MM.1S (cell line): ENCODE measurements around the gene PPAN.

Source experiments
- DNase-seq: peaks from one replicate; pipeline ENCODE4 v3.0.0-alpha.2; 2015
- H2AFZ ChIP-seq: fragments of 300-600 bp; sonication (generic); 2 replicates; pipeline ENCODE4 v1.6.0; 2016; ENCODE audit warnings: antibody characterized with exemption, low read length
- H3F3A ChIP-seq: fragments of 300-600 bp; sonication (generic); 2 replicates; pipeline ENCODE4 v1.6.1; 2016; ENCODE audit warnings: mild to moderate bottlenecking, antibody characterized with exemption, low read length, moderate library complexity, mixed read lengths; ENCODE audit not compliant: insufficient read depth
- H3K27ac ChIP-seq: fragments of 300-600 bp; sonication (generic); 2 replicates; pipeline ENCODE4 v1.5.1; 2016; ENCODE audit warnings: mild to moderate bottlenecking, low read length
- H3K27me3 ChIP-seq: fragments of 300-600 bp; sonication (generic); replicated peaks from 2 replicates; pipeline ENCODE4 v1.6.0; 2016; ENCODE audit warnings: low read length; ENCODE audit not compliant: insufficient read depth
- H3K36me3 ChIP-seq: fragments of 300-600 bp; sonication (generic); replicated peaks from 2 replicates; pipeline ENCODE4 v1.6.1; 2016; ENCODE audit warnings: mild to moderate bottlenecking, low read length, mixed read lengths; ENCODE audit not compliant: insufficient read depth
- H3K4me1 ChIP-seq: fragments of 300-600 bp; sonication (generic); 2 replicates; pipeline ENCODE4 v1.6.1; 2016; ENCODE audit warnings: low read length, mixed read lengths
- H3K4me2 ChIP-seq: fragments of 300-600 bp; sonication (generic); 2 replicates; pipeline ENCODE4 v1.6.0; 2016; ENCODE audit warnings: low read depth, low read length
- H3K4me3 ChIP-seq: fragments of 300-600 bp; sonication (generic); 2 replicates; pipeline ENCODE4 v1.5.1; 2016; ENCODE audit warnings: low read length, mixed read lengths
- H3K79me2 ChIP-seq: fragments of 300-600 bp; sonication (generic); 2 replicates; pipeline ENCODE4 v1.6.1; 2016; ENCODE audit warnings: mixed run types, low read length, mixed read lengths
- H3K9ac ChIP-seq: fragments of 300-600 bp; sonication (generic); 2 replicates; pipeline ENCODE4 v1.6.1; 2016; ENCODE audit warnings: low read length, mixed read lengths
- H3K9me2 ChIP-seq: fragments of 300-600 bp; sonication (generic); replicated peaks from 2 replicates; pipeline ENCODE4 v1.6.1; 2016; ENCODE audit warnings: mild to moderate bottlenecking, low read length, mixed read lengths; ENCODE audit not compliant: insufficient read depth
- H3K9me3 ChIP-seq: fragments of 300-600 bp; sonication (generic); replicated peaks from 2 replicates; pipeline ENCODE4 v1.6.1; 2016; ENCODE audit warnings: mild to moderate bottlenecking, low read length, mixed read lengths; ENCODE audit not compliant: insufficient read depth
- H4K20me1 ChIP-seq: fragments of 300-600 bp; sonication (generic); 2 replicates; pipeline ENCODE4 v1.6.1; 2016; ENCODE audit warnings: mild to moderate bottlenecking, low read length, moderate library complexity, mixed read lengths; ENCODE audit not compliant: insufficient read depth
- CTCF ChIP-seq: fragments of 300-600 bp; sonication (generic); IDR thresholded peaks from 2 replicates; pipeline ENCODE4 v1.5.1; 2016; ENCODE audit warnings: antibody characterized with exemption, low read length, mixed read lengths
- EZH2 ChIP-seq: fragments of 300-600 bp; sonication (generic); optimal IDR thresholded peaks from 2 replicates; pipeline ENCODE3; 2017; ENCODE audit warnings: low read depth, mild to moderate bottlenecking, antibody characterized with exemption, low read length, mixed read lengths
- EZH2phosphoT487 ChIP-seq: fragments of 300-600 bp; sonication (generic); IDR thresholded peaks from 2 replicates; pipeline ENCODE4 v1.6.1; 2018; ENCODE audit warnings: antibody characterized with exemption, low read length

The PPAN gene

GRCh38 chr19:10076535-10076934 lies 29.6 kb upstream of the PPAN start:
- Histone ChIP-seq H3K4me2 (no peak overlapping the region), H3K79me2 (no peaks in the 10 kb centered on the region), H3F3A (no peaks in the 10 kb centered on the region), H3K27ac (no peak overlapping the region), H3K9ac (no peak overlapping the region), H3K36me3 (no peaks in the 10 kb centered on the region), H3K27me3 (peaks cover 74% of the 10 kb centered on the region), H2AFZ (no peak overlapping the region), H3K4me1 (no peaks in the 10 kb centered on the region), H3K4me3 (no peak overlapping the region), H3K9me3 (no peaks in the 10 kb centered on the region), H3K9me2 (no peaks in the 10 kb centered on the region), H4K20me1 (no peaks in the 10 kb centered on the region)
- no peak for DNase-seq
- TF ChIP-seq CTCF (no peak), EZH2phosphoT487 (no peak), EZH2 (no peak)

- Histone ChIP-seq H3K4me2 (no peak overlapping the region), H3K27ac (no peak overlapping the region), H3K4me1 (no peaks in the 10 kb centered on the region), H3K79me2 (no peaks in the 10 kb centered on the region), H3K9me3 (no peaks in the 10 kb centered on the region), H3K36me3 (no peaks in the 10 kb centered on the region), H3K27me3 (peaks cover 63% of the 10 kb centered on the region), H3F3A (no peaks in the 10 kb centered on the region), H3K4me3 (no peak overlapping the region), H3K9ac (no peak overlapping the region), H4K20me1 (no peaks in the 10 kb centered on the region), H3K9me2 (no peaks in the 10 kb centered on the region), H2AFZ (no peak overlapping the region)
- no peak for DNase-seq
- TF ChIP-seq EZH2phosphoT487 (no peak), CTCF (no peak), EZH2 (no peak)
Measured at GRCh38 chr19:10078329-10078728, 27.8 kb upstream of the PPAN start.

GRCh38 chr19:10079031-10079453 lies 27.1 kb upstream of the PPAN start:
- DNase-seq = no peak
- no peaks in the 10 kb centered on the region for H3K79me2 ChIP-seq
- H4K20me1 ChIP-seq = no peaks in the 10 kb centered on the region
- H2AFZ ChIP-seq = no peak overlapping the region
- no peaks in the 10 kb centered on the region for H3K4me1 ChIP-seq
- no peak overlapping the region for H3K4me2 ChIP-seq
- no peaks in the 10 kb centered on the region for H3K9me3 ChIP-seq
- peaks cover 58% of the 10 kb centered on the region for H3K27me3 ChIP-seq
- TF ChIP-seq EZH2 (no peak), EZH2phosphoT487 (no peak), CTCF (no peak)
- no peak overlapping the region for H3K4me3 ChIP-seq
- no peaks in the 10 kb centered on the region for H3K36me3 ChIP-seq
- no peak overlapping the region for H3K9ac ChIP-seq
- no peaks in the 10 kb centered on the region for H3K9me2 ChIP-seq
- no peaks in the 10 kb centered on the region for H3F3A ChIP-seq
- no peak overlapping the region for H3K27ac ChIP-seq
